Measurements from ENCODE around the gene ATG9A. TPM values are rescaled to one million over a fixed set of nuclear protein-coding genes. Genes with fewer than 3 reads are reported as not detected.

ATG9A gene
- total and polyA plus RNA-seq, 4 donors, result 22.5 to 49.1 (median 42.6) TPM

- Histone ChIP-seq H3K9ac (ENCODE audit: insufficient read depth in 1 of 2, low read length in 2 of 2) (no peak overlapping the region), H3K4me3 (no peak overlapping the region), H3K4me1 (ENCODE audit: control insufficient read depth in 5 of 5, insufficient read depth in 5 of 5, low read length in 5 of 5) (peaks cover 3 to 12% (median 7%) of the 10 kb centered on the region in 5 donors), H3K9me3 (ENCODE audit: control insufficient read depth in 4 of 4, insufficient read depth in 3 of 4, low read length in 3 of 4) (no peaks in the 10 kb centered on the region), H3K27me3 (ENCODE audit: control insufficient read depth in 3 of 3, insufficient read depth in 3 of 3, low read length in 2 of 3) (no peaks in the 10 kb centered on the region), H3K27ac (ENCODE audit: low read depth in 1 of 2, low read length in 1 of 2) (no peak overlapping the region), H3K36me3 (ENCODE audit: control insufficient read depth in 4 of 4, insufficient read depth in 4 of 4, low read length in 4 of 4) (peaks cover 25 to 44% (median 38%) of the 10 kb centered on the region in 4 donors)
- TF ChIP-seq CTCF (IDR thresholded peaks at IDR 0.05; ENCODE audit: control extremely low read depth, extremely low read depth), result no peak
- 54 to 70% methylated on average over 8 of the region's 8 CpGs for WGBS, 2 donors
- DNase-seq (no peak), ATAC-seq (ENCODE audit: insufficient read depth, low FRiP score) (no peak)
Measured at GRCh38 chr2:219182331-219183150, 46.9 kb downstream of the ATG9A start.

GRCh38 chr2:219181531-219181930, 47.9 kb downstream of the ATG9A start:
- H3K36me3 ChIP-seq (ENCODE audit: control insufficient read depth in 4 of 4, insufficient read depth in 4 of 4, low read length in 4 of 4), result peaks cover 25 to 44% (median 38%) of the 10 kb centered on the region in 4 donors
- H3K27me3 ChIP-seq (ENCODE audit: control insufficient read depth in 3 of 3, insufficient read depth in 3 of 3, low read length in 2 of 3), result no peaks in the 10 kb centered on the region
- H3K9me3 ChIP-seq (ENCODE audit: control insufficient read depth in 4 of 4, insufficient read depth in 3 of 4, low read length in 3 of 4), result no peaks in the 10 kb centered on the region
- peaks cover 3 to 16% (median 7%) of the 10 kb centered on the region in 5 donors for H3K4me1 ChIP-seq (ENCODE audit: control insufficient read depth in 5 of 5, insufficient read depth in 5 of 5, low read length in 5 of 5)
- H3K9ac ChIP-seq (ENCODE audit: insufficient read depth in 1 of 2, low read length in 2 of 2), result no peak overlapping the region
- no peak overlapping the region for H3K27ac ChIP-seq (ENCODE audit: low read depth in 1 of 2, low read length in 1 of 2)
- no peak for TF ChIP-seq CTCF (IDR thresholded peaks at IDR 0.05; ENCODE audit: control extremely low read depth, extremely low read depth)
- WGBS, 2 donors, result 97 to 99% methylated on average over 6 of the region's 6 CpGs
- H3K4me3 ChIP-seq, result no peak overlapping the region
- no peak for DNase-seq
- no peak for ATAC-seq (ENCODE audit: insufficient read depth, low FRiP score)

GRCh38 chr2:219180961-219181360, 48.5 kb downstream of the ATG9A start:
- no peaks in the 10 kb centered on the region for H3K9me3 ChIP-seq (ENCODE audit: control insufficient read depth in 4 of 4, insufficient read depth in 3 of 4, low read length in 3 of 4)
- 93 to 94% methylated on average over 5 of the region's 5 CpGs for WGBS, 2 donors
- ATAC-seq (ENCODE audit: insufficient read depth, low FRiP score) (no peak), DNase-seq (no peak)
- peaks cover 3 to 19% (median 8%) of the 10 kb centered on the region in 5 donors for H3K4me1 ChIP-seq (ENCODE audit: control insufficient read depth in 5 of 5, insufficient read depth in 5 of 5, low read length in 5 of 5)
- peak overlapping the region in 1 of 2 donors; percentile 11 for H3K9ac ChIP-seq (ENCODE audit: insufficient read depth in 1 of 2, low read length in 2 of 2)
- H3K27ac ChIP-seq (ENCODE audit: low read depth in 1 of 2, low read length in 1 of 2), result no peak overlapping the region
- no peak overlapping the region for H3K4me3 ChIP-seq
- peaks cover 25 to 44% (median 38%) of the 10 kb centered on the region in 4 donors for H3K36me3 ChIP-seq (ENCODE audit: control insufficient read depth in 4 of 4, insufficient read depth in 4 of 4, low read length in 4 of 4)
- TF ChIP-seq CTCF (IDR thresholded peaks at IDR 0.05; ENCODE audit: control extremely low read depth, extremely low read depth), result no peak
- no peaks in the 10 kb centered on the region for H3K27me3 ChIP-seq (ENCODE audit: control insufficient read depth in 3 of 3, insufficient read depth in 3 of 3, low read length in 2 of 3)
